ENCODE measurements around the gene LTB4R2.

LTB4R2 gene

DNA sequence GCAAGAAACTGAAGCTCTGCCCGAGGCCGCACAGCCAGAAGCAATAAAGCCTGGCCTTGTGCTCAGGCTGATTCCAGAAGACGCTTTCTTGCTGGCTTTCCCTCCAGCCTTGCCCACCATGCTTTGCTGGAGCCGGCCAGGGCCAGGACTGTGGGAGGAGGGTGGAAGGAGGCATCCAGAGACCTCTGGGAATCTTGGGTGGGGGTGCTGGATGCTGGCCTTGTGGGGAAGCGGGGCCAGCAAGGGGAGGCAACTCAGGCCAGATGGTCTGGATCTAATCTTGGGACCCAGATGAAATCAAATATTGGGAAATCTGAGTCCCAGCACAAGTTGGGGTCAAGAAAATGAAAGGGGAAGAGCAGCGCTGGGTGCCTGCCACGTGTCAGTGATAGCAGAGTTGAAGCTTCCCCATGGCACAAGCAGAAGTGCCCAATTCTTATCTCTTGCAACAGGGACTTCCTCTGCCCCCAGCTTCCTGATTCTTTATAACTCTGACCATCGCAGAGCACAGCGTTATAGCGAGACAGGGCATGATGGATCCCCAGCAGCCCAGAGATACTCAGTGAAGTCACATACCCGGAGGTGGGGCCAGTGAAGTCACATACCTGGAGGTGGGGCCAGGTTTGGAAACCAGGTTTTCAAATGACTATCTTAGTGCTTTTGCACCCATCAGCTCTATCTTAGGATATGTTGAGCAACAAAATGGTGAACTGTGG is 32.2 kb upstream of the LTB4R2 start:
- no peak for DNase-seq (ENCODE audit: low spot score)

DNA sequence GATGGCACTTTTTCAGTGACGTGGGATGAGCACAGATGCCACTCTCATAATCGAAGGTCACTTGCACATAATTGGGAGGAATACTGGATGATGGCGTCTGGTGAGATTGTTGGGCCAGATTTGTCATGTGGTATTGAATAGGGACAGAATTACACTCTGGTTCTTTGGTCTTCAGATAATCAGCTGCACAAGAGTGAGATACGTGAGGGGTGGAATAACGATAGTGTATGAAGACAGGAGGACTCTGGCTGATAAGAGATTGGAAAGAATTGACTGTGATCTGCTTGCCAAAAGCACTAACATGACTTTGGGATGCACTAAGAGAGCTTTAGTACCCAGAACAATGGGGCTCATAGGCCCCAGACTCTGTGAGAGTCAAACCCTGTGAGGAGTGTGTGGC is 31.5 kb upstream of the LTB4R2 start:
- no peak for DNase-seq (ENCODE audit: low spot score)

DNA sequence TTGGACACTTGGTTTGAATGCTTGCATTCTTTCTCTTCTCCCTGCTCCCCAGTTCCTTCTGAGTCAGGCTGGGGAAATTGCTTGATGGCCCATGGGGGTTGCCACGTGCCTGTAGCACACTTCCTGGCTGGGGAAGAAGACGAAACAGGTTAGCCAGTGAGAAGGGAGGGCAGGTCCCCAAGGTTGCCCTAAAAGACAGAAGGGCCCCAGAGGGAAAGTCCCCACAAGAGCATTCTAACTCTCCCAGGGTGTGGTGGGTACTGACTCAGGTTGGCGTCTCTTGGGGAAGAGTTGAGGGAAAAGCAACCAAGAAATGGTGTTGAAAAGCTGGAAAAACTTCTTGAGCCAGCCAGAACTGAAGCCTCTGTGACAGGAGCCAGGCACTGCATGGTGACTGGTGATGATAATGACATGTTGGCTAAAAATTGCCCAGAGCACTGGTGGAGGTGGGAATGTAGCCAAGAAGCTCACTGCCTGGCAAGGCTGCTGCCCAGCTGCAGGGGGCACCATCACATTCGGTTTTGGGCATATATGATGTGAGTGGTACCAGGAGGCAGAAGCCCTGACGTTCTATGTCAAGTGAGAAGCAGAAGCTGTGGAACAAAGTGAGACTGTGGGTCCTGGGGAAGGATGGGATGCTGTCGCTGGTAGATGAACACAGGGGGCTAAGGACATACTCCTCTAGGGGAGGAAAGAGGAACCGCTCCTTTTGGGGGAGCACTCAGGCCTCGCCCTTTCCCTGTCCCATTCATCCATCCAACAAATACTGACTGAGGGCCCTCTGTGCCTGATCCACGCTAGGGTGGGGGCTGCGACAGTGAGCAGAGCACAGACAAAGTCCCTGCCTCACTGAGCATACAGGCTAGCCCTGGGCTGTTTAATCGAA is 30.4 kb upstream of the LTB4R2 start:
- DNase-seq (ENCODE audit: low spot score) = no peak

DNA sequence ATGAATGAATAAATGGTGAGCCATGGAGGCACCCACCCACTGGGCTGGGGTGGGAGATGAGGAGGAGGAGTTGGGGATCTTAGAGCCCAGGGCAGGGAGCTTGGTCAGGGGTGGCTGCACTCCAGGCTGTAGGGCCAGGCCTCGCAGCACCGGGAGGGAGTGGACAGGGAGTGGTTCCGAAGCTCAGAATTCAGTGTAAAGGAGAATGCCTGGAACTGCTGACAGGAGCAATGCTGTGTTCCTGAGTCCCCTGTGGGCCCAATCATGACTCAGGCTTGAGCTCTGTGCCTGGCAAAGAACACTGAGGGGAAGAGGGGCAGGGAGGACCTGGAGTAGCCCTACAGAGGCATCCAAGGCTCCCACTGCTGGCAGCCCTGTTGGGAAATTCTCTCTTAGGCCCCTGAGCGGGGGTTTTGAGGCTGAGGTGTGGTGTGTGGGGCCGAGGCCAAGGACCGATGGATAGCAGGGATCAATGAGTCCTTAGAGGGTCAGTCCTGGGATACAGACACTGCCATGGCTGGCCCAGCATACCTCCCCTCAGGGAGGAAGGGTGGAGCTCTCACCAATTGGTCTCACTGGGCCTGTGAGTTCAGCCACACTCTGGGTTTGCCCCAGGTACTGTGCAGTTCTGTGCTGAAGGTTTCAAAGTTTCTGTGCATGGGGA is 29.0 kb upstream of the LTB4R2 start:
- DNase-seq (ENCODE audit: low spot score) = no peak

DNA sequence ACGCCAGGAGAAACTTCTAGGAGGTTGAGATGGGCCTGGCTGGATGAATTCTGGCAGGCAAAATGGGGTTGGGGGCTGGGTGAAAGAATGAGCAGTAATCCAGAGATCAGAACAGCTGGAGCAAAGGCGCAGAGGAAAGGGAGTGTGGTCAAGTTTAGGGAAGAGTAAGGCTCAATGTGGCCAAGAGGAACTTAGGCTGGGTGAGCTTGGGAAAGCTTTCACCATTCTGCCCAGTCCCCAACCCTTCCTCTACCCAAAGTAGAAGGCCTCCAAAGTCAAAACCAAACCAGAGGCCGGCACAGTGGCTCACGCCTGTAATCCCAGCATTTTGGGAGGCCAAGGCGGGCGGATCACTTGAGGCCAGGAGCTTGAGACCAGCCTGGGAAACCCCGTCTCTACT is 28.3 kb upstream of the LTB4R2 start:
- DNase-seq (ENCODE audit: low spot score) = no peak

DNA sequence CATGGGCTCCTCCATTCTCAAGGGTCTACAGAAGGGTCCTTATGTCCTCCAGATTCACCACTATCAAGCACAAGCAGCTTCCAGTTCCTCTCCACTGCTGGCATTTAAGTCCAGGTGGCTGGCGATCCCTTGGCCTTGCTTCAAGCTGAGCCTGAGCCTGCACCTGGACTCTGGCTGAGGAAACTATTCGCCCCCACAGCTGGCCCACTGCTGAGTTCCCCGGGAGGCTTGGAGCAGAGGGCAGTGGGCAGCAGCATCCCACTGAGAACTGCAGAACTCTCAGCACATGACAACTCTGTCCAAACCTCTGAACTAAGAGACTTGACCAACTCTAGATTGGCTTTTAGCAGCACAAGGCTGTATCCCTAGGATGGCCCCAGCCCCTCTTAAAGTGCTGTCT is 27.2 kb upstream of the LTB4R2 start:
- DNase-seq (ENCODE audit: low spot score) = no peak

DNA sequence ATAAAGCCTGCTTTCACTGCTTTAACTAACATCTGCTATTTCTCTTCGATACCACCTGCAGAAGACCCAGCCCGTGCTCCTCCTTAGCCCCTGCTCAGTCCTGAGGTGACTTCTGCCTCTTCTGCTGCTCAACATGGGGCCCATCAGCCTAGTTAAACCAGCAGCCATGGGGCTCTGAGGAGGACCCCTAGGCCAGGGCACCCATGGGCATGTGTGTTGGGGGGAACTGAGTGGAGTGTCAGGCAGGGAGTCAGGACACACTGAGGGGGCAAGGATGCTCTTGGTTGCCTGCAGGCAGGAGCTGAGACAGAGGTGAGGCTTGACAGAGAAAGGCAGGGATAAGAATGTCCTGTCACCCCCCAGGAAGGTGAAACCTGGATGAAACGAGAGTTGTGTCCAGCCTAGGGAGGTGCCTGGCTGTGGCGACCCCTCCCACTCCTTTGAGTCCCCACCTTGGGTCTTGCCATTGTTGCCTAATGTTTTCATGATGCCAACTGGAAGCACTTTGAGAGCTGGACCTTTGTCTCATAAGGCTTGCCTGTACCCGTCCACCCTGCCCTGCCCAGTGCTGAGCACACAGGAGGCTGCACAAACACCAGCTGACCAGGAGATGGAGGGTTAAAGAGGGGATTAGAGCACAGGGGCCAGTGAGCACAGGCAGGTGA is 26.0 kb upstream of the LTB4R2 start:
- no peak for DNase-seq (ENCODE audit: low spot score)

DNA sequence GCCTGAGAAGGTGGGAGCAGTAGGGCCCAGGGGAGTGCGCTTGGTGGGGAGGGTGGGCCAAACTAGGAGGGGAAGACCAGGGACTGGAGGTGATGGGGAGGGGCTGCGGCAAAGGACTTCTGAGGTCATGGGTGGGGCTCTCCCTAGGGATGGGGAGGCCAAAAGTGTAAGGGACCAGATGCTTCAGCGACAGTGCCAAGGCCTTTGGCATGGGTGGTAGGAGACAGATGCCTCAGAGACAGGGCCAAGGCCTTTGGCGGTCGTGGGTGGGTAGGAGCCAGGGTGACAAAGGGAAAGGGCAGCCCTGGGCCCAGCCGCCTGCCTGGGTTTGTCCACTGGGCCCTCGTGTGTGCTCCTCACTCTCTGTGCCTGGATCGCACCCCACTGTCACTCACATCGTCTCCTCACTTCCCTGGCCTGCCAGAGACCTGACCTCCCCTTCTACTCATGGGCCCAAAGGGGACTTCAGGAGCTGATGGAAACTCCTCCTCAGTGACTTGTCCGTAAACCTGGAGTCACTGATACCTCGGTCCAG is 25.4 kb upstream of the LTB4R2 start:
- DNase-seq (ENCODE audit: low spot score) = no peak

DNA sequence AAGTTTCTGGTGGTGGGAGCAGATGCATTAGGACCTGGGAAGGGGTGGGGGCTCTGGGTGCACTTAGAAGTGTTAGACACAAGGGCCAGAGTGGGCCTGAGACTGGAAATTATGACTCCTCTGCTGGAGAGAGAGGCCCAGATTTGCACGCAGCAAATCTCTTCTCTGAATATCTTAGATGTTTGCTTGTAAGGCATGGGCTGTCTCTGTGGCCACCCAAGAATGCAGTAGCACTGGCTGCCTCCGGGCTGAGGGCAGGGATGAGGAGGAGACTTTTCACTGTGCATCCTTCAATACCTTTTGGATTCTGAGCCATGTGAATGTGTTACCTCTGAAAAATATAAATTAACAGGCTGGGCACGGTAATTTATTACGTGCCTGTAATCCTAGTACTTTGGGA is 24.6 kb upstream of the LTB4R2 start:
- DNase-seq (ENCODE audit: low spot score) = no peak

DNA sequence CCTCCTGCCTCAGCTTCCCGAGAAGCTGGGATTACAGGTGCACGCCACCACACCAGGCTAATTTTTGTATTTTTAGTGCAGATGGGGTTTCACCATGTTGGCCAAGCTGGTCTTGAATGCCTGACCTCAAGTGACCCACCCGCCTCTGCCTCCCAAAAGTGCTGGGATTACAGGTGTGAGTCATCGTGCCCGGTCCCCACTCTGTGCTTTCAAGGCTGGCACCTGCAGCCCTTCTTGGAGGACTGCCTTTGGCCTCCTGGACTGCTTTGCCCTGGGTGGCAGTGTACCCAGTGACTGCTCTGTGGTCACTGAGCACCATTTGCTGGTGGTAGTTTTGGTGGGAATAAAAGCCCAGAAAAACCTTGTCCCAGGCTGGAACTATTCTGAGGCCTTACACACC is 22.9 kb upstream of the LTB4R2 start:
- no peak for DNase-seq (ENCODE audit: low spot score)

DNA sequence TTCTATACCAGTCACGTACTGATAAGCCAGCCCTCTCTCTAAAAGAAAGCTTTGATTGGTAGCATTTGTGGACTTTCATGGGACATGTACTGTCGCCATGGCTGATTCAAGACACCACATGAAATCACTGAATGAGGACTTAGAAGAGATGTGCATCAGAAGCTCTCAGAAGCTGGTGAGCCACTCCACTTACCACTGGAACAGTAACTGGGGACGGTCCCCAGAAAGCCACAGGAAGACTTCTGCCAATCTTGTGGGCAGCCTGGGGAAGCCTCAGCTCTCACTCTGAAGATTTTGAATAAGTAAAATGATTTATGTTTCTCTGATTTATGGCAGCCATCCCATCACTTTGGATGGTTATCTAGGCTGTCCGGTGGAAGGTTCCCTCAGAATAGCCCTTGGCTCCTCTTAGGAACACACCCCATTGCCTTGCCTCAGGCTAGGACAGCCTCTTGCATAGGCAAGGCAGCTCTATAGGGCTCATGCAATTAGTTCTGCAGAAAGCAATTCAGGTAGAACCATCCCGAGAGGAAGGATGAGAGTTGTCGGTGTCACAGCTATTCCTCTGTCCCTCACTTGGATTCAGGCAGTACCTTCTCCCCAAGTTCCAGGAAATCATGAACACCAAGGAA is 20.2 kb upstream of the LTB4R2 start:
- DNase-seq (ENCODE audit: low spot score) = no peak

DNA sequence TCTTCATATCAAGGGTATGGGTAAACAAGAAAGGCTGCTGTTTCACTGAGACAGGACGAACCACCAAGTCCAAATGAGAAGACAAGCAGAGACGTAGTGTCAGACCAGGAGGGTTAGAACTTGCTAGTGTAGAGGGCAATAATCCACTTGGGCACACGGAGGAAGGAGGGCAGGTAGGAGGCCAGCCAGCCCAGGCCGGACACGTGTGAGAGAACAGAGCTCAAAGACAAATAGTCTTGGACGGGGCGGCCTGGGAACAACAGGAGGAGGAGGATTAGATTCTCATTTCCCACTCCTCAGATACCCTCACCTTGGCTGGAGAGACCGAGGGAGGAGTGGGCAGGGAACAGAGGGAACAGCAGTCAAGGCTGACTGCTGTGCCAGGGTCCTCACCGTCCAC is 19.2 kb upstream of the LTB4R2 start:
- DNase-seq (ENCODE audit: low spot score) = no peak

DNA sequence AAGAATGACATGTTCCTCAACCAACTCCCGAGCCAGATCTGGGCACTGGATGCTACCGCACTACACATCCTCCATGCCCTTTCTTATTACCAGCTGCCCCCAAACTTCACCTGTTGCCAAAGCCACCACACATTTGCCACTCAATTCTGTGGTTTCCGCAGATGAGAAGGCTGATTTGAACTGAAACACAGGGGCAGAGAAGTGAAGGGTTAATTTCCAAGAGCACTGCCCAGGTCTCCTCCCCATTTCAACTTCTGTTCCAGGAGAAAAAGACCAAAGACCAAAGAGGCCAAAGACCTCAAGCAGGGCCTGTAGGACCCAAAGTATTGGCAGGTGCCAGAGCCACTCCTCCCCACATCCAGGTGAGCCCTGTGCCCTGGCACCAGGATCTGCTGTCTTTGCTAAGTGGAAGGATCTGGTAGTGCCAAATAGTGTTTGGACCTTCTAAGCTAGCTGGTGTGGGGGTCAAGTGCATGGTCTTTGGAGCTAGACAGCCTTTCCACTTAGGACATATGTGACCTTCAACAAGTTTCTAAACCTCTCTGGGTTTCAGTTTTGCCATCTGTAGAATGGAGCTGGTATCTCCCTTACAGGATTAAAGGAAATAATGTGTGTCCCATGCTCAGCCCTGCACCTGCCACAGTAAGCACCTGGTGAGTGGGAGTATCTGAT is 18.4 kb upstream of the LTB4R2 start:
- no peak for DNase-seq (ENCODE audit: low spot score)

DNA sequence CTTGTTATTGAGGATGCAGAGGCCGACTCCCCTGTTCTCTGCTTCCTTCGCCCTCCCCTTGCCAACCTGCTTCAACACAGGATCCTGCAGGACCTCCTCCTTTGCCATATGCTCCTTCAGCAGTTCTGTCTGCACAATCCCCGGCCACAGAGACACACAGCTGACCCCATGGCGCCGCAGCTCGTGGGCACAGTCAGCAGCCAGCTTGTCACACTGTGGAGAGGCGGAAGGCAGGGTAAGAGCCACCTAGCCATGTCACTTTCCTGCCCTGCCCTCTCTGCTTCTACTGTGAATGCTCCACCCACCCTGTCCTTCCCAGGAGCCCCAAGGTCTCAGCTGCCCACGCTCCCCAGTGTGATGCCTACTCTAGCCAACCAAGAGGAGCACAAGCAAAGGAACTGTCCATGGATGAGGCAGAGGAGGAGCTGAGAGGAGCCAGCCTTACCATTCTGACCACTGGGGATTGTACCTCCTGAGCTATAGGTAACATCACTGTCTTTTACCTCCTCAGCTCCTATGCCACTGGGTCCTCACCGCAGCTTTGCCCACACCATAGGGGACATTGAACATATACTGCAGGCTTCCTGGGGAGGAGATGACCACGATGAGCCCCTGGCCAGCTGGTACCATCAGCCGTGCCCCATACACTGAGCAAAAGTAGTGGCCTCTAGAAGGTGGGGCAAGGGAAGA is 17.7 kb upstream of the LTB4R2 start:
- no peak for DNase-seq (ENCODE audit: low spot score)

DNA sequence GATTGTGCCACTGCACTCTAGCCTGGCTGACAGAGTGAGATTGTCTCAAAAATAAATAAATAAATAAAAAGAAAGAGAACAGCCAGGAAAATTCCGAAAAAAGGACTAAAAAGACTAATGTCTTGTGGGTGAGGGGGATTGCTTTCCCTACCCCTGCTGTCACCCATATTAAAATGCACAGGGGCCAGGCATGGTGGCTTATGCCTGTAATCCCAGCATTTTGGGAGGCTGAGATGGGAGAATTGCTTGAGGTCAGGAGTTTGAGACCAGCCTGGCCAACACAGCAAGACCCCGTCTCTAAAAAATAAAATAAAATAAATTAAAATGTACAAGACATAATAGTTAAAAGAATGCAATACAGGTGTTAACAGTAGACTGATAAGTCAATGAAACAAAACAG is 16.4 kb upstream of the LTB4R2 start:
- DNase-seq (ENCODE audit: low spot score) = no peak

DNA sequence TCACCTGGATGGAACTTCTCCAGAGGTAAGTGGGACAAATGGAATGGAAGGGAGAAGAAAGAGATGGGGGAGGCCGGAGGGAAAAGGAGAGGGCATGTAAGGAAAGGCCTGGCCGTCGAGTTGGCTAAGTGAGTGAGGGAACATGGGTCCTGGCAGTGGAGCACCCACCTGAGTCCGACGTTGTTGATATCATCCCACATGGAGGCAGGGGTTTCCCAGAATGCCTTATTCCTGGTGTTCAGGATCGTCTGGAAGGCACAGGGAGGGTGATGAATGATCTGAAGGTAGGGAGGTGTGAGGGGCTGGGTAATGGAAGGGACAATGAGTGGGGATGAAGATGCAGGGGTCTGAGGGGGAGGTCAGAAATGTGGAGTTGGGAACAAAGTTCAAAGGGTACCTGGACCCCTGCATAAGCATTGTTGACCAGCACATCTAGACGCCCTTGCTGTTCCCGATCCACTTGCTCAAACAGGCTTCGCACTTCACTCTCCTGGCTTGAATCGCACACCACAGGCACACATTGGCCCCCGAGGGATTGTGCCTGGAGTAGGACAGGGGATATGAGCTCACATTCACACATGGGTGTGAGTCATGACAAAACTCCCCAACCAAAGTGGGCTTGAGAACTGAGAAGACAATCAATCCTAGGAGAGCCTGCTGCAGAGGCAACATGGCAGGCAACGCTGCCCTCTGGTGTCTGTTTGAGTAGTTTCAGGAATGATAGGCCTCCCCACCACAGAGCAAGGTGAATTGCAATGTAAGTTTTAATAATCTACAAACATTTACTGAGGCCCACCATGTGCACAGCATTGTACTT is 13.4 kb upstream of the LTB4R2 start:
- peak; percentile 77 for DNase-seq (ENCODE audit: low spot score)

DNA sequence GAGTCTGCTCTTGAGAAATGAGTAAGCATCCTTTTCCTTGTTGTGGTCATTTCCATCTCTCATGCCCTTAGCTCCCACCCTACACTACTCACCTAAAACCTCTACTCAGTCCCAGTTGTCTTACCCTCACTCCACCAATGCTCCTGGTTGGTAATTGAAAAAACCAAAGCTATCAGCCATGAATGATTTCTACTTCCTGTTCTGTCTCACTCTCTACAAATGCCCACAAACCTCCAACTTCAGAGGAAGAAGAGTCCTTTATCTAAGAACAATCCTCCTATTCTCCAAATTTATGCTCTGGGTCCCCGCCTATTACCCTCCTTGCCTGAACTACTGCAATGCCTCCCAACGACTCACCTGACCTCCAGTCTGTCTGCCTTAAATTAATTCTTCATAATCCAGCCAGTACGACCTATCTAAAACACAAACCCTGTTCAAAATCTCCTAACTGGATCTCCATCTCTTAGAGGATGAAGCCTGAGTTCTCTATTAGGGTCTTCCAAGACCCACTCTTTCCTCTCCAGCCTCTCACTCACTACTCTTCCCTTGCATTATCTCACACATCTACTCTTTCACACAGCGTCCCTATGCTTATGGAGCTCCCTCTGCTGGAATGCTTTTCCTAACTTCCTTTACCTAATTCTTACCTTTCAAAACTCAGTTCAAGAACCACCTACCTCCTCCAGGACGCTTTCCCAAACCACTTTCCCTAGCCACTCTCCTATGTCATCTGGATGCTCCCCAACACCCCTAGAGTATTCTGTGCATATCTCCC is 12.6 kb upstream of the LTB4R2 start:
- DNase-seq (ENCODE audit: low spot score) = peak; percentile 68

DNA sequence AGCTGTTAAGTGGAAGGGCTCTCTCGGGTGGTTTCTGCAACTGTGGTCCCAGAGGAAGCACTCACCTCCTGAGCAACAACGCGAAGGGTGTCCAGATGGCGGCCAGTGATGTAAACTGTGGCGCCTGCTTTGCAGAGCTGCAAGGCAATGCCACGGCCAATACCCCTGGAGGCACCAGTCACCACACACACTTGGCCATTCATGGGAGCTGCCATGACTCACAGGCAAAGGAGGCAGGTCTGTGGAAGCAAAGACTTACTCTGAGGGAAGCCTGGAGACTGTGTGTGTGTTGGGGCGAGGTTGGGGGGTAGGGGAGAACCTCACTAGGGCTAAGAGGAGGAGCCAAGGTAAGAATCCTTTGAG is 11.1 kb upstream of the LTB4R2 start:
- DNase-seq (ENCODE audit: low spot score) = no peak

All from HuH-7 (cell line).